Upper lobe of left lung (tissue), 6 donors: ENCODE results near the gene TPBGL. TPM values are rescaled to one million over a fixed set of nuclear protein-coding genes. Genes with fewer than 3 reads are reported as not detected.
A peak's percentile ranks its signal among the peaks of the same experiment; 100 is the strongest.

ENCODE experiments used
- ATAC-seq, 2 donors: fragments of 200-7000 bp; cut with Tn5 transposase; one replicate each; pipeline ENCODE4 v1.9.1; 2022; ENCODE audit warnings: mild to moderate bottlenecking in 2 of 2, moderate library complexity in 2 of 2; ENCODE audit not compliant: low FRiP score in 2 of 2
- DNase-seq, 2 donors: peaks; one replicate each; pipeline ENCODE4 v3.0.0-alpha.2; 2019 to 2020
- H3K27ac ChIP-seq, 4 donors: fragments of 200-600 bp; sonication (generic); one replicate each; pipeline ENCODE4 v1.5.1; 2016 to 2019
- H3K27me3 ChIP-seq, 4 donors: fragments of 200-600 bp; sonication (generic); one replicate each; pipeline ENCODE4 v1.5.1; 2017 to 2019
- H3K36me3 ChIP-seq, 4 donors: fragments of 200-600 bp; sonication (generic); one replicate each; pipeline ENCODE4 v1.5.1; 2016 to 2019
- H3K4me1 ChIP-seq, 4 donors: fragments of 200-600 bp; sonication (generic); one replicate each; pipeline ENCODE4 v1.5.1; 2018 to 2019
- H3K4me3 ChIP-seq, 4 donors: fragments of 200-600 bp; sonication (generic); one replicate each; pipeline ENCODE4 v1.5.1; 2017 to 2019; ENCODE audit warnings: mild to moderate bottlenecking in 2 of 4, moderate library complexity in 1 of 4
- H3K9me3 ChIP-seq, 4 donors: fragments of 200-600 bp; sonication (generic); one replicate each; pipeline ENCODE4 v1.5.1; 2018 to 2019
- CTCF ChIP-seq, 6 experiments: fragments of 450-650 bp in 4 of 6; fragments of 200-600 bp in 2 of 6; sonication (generic) in 2 of 6; IDR thresholded peaks; one replicate each; pipeline ENCODE4 v1.5.1; 2016 to 2019; ENCODE audit warnings: antibody characterized with exemption in 6 of 6
- EP300 ChIP-seq, 4 donors: sonication (generic); formaldehyde crosslinking; IDR thresholded peaks; one replicate each; pipeline ENCODE4 v1.5.1; 2017; ENCODE audit warnings: antibody characterized with exemption in 4 of 4, control low read depth in 2 of 4
- POLR2A ChIP-seq, 4 donors: fragments of 450-650 bp; IDR thresholded peaks; one replicate each; pipeline ENCODE4 v1.5.1; 2016 to 2017; ENCODE audit warnings: antibody characterized with exemption in 4 of 4, mild to moderate bottlenecking in 2 of 4
- POLR2AphosphoS5 ChIP-seq, 2 donors: sonication (generic); formaldehyde crosslinking; IDR thresholded peaks; one replicate each; pipeline ENCODE4 v1.5.1; 2017; ENCODE audit warnings: antibody characterized with exemption in 2 of 2
- WGBS, 2 donors: methylation state at CpG; one replicate each; pipeline ENCODE4 v1.1.5; 2017 to 2018; 5-methylcytosine and 5-hydroxymethylcytosine counted together
- total RNA-seq, 6 donors: library from RNA; depleted of rRNA in 4 of 6; stranded (reverse); fragments of >200 nt in 4 of 6; gene quantifications; one replicate each; pipeline versions ENCODE4 v1.1.0 to v1.2.1, GENCODE V29; 2016 to 2021
- donor health status: DM: no; HTN: no; CAD: no; lungs with moderate emphysema.
- donor health status: DM: no; HTN: yes; CAD: no; lungs with severe emphysema.

The TPBGL gene
- total RNA-seq, 6 donors from 2014 or later = 0.22 to 0.94 (median 0.70) TPM; not detected in 2

GRCh38 chr11:75194147-75194546 lies 46.4 kb upstream of the TPBGL start:
- WGBS, 2 donors = 50 to 53% methylated on average over 5 of the region's 5 CpGs

GRCh38 chr11:75195167-75195962 lies 45.2 kb upstream of the TPBGL start:
- Histone ChIP-seq H3K9me3 (no peaks in the 10 kb centered on the region), H3K4me1 (peaks cover 17 to 37% (median 26%) of the 10 kb centered on the region in 4 donors), H3K27me3 (no peaks in the 10 kb centered on the region), H3K27ac (peak overlapping the region; percentile 28 to 78 (median 67)), H3K36me3 (peaks cover 0 to 8% (median 2%) of the 10 kb centered on the region in 4 donors), H3K4me3 (no peak overlapping the region)
- WGBS, 2 donors = 63 to 87% methylated on average over 4 to 7 of the region's 7 CpGs
- TF ChIP-seq POLR2A (IDR thresholded peaks at IDR 0.05) (peak in 1 of 4 donors; percentile 47), CTCF (IDR thresholded peaks at IDR 0.05) (no peak), EP300 (IDR thresholded peaks at IDR 0.05) (no peak), POLR2AphosphoS5 (IDR thresholded peaks at IDR 0.05) (peak; percentile 19 to 43)
- peak; percentile 54 to 80 for ATAC-seq
- peak in 1 of 2 donors; percentile 55 for DNase-seq

More at GRCh38 chr11:75194147-75194546, 46.4 kb upstream of the TPBGL start:
- H3K9me3 ChIP-seq = no peaks in the 10 kb centered on the region
- peak overlapping the region in 3 of 4 donors; percentile 39 to 78 (median 43) for H3K27ac ChIP-seq
- TF ChIP-seq POLR2AphosphoS5 (IDR thresholded peaks at IDR 0.05) = no peak
- TF ChIP-seq EP300 (IDR thresholded peaks at IDR 0.05) = no peak
- no peak for TF ChIP-seq CTCF (IDR thresholded peaks at IDR 0.05)
- TF ChIP-seq POLR2A (IDR thresholded peaks at IDR 0.05) = no peak
- H3K4me3 ChIP-seq = no peak overlapping the region
- DNase-seq = no peak
- H3K27me3 ChIP-seq = no peaks in the 10 kb centered on the region
- no peak for ATAC-seq
- peaks cover 0 to 8% (median 2%) of the 10 kb centered on the region in 4 donors for H3K36me3 ChIP-seq
- peaks cover 22 to 42% (median 26%) of the 10 kb centered on the region in 4 donors for H3K4me1 ChIP-seq

GRCh38 chr11:75196426-75196825 lies 44.1 kb upstream of the TPBGL start:
- no peak for DNase-seq
- peak overlapping the region in 3 of 4 donors; percentile 58 to 78 (median 76) for H3K27ac ChIP-seq

GRCh38 chr11:75197512-75198277 lies 42.9 kb upstream of the TPBGL start:
- DNase-seq = no peak
- no peak overlapping the region for H3K4me3 ChIP-seq
- WGBS, 2 donors = 87 to 95% methylated on average over 4 of the region's 4 CpGs
- H3K27me3 ChIP-seq = no peaks in the 10 kb centered on the region
- H3K27ac ChIP-seq = peak overlapping the region in 1 of 4 donors; percentile 11
- H3K9me3 ChIP-seq = no peaks in the 10 kb centered on the region
- no peak for ATAC-seq
- peaks cover 0 to 10% (median 2%) of the 10 kb centered on the region in 4 donors for H3K36me3 ChIP-seq
- TF ChIP-seq POLR2A (IDR thresholded peaks at IDR 0.05) = no peak
- TF ChIP-seq CTCF (IDR thresholded peaks at IDR 0.05) = no peak
- no peak for TF ChIP-seq POLR2AphosphoS5 (IDR thresholded peaks at IDR 0.05)
- TF ChIP-seq EP300 (IDR thresholded peaks at IDR 0.05) = no peak
- H3K4me1 ChIP-seq = peaks cover 10 to 31% (median 19%) of the 10 kb centered on the region in 4 donors

More at GRCh38 chr11:75196426-75196825, 44.1 kb upstream of the TPBGL start:
- ATAC-seq = no peak
- no peak for TF ChIP-seq EP300 (IDR thresholded peaks at IDR 0.05)
- no peak for TF ChIP-seq POLR2AphosphoS5 (IDR thresholded peaks at IDR 0.05)
- no peak for TF ChIP-seq CTCF (IDR thresholded peaks at IDR 0.05)
- TF ChIP-seq POLR2A (IDR thresholded peaks at IDR 0.05) = no peak
- Histone ChIP-seq H3K36me3 (peaks cover 0 to 8% (median 2%) of the 10 kb centered on the region in 4 donors), H3K4me1 (peaks cover 11 to 31% (median 21%) of the 10 kb centered on the region in 4 donors), H3K4me3 (no peak overlapping the region), H3K27me3 (no peaks in the 10 kb centered on the region), H3K9me3 (no peaks in the 10 kb centered on the region)
- WGBS, 2 donors = 63 to 76% methylated on average over 4 to 8 of the region's 8 CpGs
